Hypothalamus (tissue), 51 donors: Measurements from ENCODE around the gene PTPN1.
"Not testable (repeated sequence)": the region's sequence is repeated elsewhere in the genome, so short reads cannot be mapped to it uniquely, and the experiment has no call there.

Experiments
- DNase-seq, 51 donors: peaks; one replicate each; lab custom pipeline; 2025; lab: John Stamatoyannopoulos, UW

The PTPN1 gene

DNA sequence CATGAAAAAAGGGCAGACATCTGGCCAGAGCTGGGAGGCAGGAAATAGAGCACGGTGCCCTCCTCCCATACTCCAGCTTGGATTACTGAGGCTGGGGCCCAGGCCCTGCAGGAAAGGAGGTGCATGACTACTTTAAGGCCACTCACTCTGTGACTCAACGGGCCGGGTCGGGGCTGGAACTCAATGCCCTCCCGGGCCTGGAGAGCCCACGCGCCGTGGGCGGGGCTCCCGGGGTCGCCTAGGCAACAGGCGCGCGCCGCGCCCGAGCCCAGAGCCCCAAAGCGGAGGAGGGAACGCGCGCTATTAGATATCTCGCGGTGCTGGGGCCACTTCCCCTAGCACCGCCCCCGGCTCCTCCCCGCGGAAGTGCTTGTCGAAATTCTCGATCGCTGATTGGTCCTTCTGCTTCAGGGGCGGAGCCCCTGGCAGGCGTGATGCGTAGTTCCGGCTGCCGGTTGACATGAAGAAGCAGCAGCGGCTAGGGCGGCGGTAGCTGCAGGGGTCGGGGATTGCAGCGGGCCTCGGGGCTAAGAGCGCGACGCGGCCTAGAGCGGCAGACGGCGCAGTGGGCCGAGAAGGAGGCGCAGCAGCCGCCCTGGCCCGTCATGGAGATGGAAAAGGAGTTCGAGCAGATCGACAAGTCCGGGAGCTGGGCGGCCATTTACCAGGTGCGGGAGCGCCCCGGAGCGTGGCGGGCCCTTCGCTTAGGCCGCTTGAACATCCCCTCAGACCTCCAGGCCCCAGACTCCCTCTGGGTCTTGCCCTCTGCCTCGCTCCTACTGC is at the start of gene PTPN1:
Gene PTPN1, plus strand, starts transcription at position 461 of the 783 bp plus-strand sequence. Its CDS starts 145 bp downstream, at position 606.
- DNase-seq, result peak; percentile 61 to 98 (median 95)

DNA sequence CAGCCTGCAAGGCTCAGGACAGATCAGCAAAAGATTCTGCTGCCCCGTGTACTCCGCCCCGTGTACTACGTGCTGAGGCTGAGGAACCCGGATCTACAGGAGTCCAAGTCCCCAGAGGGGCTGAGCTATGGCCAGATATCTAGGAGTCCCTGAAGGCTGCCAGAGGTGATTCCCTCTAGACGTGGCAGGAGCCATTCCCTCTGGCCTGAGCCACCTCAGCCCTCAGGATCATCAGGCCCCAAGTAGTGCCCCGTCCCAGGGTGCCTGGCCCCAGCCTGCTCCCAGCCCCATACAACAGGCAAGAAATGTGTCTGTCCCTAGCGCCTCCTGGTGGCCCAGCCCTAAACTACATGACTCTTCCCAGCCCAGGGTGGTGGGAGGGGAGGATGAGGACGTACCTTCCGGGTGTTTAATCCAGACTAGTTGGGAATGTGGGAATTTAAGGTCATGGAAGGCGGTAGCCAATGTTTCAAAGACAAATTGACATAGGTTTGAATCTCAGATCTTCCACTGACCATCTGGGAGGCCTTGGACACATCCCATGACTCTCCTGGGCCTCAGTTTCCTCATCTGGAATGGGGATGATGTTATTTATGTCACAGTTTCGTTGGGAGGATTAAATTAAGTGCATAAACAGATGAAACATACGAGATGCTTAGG is 49.4 kb upstream of the PTPN1 start:
- peak in 48 of 51 donors; percentile 12 to 78 (median 54) for DNase-seq

DNA sequence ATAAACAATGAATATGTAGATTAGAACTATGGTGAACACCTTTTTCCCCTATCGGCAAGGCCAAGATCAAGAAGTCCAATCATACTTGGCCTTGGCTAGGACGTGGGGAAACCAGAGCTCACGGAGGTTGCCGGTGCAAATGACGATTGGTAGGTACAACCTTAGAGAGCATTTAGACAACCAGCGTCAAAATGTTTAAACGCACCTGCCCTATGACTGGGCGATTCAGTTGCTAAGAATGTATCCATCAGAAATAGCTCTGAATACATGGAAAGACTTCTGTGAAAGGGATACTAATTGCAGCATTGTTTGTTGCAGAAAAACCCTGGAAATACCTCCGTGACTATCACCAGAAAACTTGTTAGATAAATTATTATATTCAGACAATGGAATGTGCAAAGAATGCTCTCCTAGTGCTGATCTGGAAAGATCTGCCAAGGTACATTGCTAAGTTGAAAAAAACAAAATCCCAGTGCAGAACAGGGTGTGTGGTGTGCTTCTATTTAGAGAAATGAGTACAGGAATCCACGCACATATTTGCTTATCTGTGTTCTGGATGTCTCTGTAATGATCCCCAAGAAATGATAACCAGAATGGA is 48.0 kb upstream of the PTPN1 start:
- DNase-seq, result no peak

DNA sequence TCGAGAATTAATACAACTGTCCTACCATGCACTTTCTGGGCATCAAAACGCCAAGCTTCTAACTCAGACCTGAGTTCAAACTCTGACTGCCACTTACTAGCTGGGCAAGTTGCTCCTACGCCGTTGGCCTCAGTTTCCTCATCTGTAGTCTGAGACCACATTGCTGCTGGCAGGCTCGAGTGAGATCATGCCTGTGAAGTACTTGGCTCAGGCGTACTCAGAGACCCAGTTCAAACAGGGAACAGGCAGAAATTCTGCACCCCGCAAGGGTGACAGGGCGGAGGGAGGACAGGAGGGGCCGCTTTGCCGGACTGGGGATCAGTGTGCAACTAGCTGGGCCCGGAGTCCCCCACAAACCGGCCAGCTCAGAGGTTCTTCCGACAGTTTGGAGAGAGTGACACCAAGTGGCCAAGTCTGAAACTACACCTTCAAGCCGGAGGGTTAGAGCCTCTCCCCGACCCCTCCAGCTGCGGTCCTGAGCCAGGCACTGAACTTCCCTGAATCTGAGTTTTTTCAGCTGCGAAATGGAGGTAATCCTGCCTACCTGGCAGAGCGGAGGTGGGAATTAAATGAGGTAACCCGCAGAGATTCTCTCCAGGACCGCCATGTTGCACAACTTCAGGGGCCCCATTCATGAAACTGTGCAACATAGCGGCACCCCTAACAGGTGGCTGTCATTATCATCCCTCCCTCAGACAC is 46.0 kb upstream of the PTPN1 start:
- peak in 40 of 51 donors; percentile 8 to 59 (median 26) for DNase-seq

DNA sequence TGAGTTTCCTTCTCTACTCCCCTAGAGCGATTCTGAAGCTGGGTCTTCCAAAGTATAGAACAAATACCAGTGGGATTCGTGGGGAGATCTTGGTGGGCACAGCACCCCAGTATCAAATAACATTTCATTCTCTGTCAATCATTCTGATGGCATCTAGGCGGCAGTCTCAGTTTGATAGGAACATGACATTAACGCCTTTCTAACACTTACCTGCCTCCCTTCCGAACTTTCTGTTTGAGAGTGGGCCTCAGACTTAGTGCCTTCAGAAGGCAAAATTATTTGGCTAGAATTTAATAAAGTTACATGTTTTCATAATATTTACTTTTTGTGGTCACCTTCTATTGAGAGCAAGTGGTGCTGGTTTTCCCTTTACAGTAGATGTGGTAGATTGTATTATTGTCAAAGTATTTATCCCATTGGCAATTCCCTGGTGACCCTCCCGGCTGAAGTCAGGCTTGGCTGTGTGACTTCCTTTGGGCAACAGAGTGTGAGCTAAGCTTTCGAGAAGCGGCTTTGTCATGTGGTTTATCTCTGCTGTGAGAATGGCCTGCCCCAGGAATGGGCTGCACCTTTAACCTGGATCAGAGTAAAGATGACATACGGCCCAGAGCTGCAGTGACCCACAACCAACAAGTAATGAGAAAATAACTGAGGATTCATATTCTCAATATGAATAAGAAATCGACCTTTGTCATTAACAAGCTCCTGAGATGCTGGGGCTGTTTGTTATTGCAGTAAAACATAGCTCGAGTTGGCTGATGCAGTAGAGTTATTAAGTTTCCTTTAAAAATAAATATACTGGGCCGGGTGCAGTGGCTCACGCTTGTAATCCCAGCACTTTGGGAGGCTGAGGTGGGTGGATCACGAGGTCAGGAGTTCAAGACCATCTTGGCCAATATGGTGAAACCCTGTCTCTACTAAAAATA is 45.2 kb upstream of the PTPN1 start:
- DNase-seq, result no peak

DNA sequence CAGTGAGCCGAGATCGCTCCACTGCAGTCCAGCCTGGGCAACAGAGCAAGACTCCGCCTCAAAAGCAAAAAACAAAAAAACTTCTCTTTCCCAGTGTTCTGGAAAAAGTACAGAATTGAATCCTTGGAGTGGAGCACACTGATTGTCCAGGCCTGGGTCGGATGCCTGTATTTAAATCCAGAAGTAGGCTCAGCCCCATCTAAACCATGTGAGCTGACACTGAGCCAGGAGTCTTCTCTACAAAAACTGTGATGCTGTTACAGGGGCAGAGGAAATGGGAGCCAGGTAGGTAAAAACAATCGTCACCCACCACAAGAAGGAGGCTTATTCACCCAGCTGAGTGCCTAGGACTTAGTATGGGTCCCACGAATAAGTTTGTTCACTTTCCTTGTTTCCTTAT is 43.0 kb upstream of the PTPN1 start:
- DNase-seq, result no peak

DNA sequence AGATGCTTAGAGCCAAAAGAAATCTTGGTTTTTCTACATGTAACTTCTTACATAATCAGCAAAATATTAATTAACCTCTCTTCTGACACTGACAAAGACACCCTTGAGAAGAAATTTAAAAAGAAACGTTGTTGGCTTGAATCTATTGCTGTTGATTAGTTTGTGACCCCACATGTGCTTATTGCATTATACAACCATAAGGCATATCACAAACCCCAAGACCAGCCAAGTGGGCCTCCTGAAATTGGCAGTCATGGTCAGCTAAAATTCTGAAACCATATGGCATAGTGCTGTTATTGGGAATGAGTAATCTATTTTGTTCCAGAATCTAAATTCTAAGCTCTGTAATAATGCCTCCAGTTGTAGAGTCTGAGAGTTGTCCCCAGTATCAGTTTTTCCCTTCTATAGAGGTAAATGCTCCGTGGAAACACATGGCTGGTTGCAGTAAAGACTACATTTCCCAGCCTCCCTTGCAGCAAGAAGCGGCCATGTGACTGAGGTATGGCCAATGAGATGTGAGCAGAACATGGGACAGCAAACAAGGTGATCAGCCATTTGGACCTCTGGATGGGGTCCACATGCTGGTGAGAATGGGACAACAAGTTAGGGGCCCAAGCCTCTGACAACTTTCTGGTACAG is 42.3 kb upstream of the PTPN1 start:
- DNase-seq, result peak in 8 of 51 donors; percentile 1 to 41 (median 11)

DNA sequence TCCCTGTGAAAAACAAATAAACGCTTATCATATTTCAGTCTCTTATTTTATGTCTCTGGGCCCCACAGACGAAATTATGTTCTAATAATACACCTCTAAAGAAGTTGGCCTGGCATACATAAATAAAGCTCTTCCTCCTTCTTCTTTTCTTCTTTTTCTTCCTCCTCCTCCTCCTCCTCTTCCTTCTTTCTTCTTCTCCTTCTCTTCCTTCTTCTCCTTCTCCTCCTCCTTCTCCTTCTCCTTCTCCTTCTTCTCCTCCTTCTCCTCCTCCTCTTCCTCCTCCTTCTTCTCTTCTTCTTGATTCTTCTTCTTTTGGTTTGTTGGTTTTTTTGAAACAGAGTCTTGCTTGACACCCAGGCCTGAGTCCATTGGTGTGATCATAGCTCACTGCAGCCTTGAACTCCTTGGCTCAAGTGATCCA is 41.8 kb upstream of the PTPN1 start:
- no peak for DNase-seq

DNA sequence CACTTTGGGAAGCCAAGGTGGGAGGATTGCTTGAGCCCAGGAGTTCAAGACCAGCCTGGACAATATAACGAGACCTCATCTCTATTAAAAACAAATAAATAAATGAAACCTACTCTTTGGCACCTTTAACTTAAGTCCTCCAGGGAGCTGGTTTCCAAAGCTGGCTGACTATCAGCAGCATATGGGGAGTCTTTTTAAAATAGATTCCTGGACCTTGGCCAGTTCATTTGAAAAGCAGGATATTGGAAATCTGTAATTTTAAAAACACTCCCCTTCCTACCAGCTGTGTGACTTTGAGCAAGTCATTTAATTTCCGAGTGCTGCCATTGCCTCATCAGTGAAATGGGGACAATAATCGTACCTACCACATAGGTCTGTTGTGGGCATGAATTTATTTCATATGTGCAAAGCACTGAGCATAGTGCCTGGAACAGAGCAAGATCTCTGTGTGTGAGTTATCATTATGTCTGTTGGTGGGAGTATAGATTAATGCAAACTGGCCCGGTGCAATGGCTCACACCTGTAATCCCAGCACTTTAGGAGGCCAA is 40.9 kb upstream of the PTPN1 start:
- DNase-seq, result no peak

DNA sequence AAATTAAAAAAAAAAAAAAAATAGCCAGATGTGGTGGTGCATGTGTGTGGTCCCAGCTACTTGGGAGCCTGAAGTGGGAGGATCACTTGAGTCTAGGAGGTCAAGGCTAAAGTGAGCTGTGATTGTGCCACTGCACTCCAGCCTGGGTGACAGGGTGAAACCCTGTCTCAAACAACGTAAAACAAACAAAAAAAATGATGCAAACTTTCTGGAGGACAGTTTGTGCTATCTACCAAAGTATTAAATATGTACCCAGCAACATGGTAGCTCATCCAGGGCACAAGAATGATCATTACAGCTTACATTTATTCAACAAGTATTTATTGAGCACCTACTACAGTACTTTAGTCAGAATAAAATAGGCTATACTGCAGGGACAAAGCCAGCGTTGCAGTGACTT is 40.4 kb upstream of the PTPN1 start:
- DNase-seq, result no peak

DNA sequence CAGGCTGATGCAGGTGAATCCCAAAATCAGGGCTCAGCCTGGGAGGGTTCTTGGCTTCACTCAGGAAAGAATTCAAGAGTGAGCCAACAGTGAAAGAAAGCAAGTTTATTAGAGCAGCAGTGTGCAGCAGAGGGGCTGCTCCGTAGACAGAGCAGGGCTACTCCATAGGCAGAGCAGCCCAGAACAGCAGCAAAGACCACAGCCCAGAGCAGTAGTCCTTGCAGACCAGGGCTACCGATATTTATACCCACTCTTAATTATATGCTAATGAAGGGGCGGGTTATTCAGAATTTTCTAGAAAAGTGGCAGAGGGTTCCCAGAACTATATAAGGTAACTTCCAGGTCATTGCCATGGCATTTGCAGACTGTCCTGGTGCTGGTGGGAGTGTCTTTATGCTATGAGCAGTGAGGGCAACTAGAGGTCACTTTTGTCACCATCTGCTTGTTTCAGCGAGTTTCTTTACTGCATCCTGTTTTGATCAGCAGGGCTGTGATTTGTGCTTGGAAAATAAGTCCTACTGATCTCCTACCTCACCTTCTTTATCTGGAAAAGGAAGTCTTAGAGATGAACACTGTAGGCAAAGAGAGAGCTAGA is 39.8 kb upstream of the PTPN1 start:
- DNase-seq, result no peak

DNA sequence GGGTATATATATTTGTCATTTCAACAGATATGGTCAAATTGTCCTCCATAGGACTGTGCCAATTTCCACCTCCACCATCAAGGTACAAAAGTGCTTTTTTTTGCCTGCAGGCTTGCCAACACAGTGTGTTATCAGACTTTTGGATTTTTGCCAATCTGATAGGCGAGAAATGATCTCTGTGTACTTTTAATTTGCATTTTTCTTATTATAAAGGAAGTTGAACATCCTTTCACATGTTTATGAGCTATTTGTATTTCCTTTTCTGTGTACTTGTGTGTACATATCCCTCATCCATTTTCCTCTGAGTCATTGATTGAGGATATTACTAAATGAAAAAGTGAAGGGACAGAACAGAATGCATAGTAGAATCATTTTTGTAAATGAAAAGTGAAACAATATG is 39.0 kb upstream of the PTPN1 start:
- no peak for DNase-seq

DNA sequence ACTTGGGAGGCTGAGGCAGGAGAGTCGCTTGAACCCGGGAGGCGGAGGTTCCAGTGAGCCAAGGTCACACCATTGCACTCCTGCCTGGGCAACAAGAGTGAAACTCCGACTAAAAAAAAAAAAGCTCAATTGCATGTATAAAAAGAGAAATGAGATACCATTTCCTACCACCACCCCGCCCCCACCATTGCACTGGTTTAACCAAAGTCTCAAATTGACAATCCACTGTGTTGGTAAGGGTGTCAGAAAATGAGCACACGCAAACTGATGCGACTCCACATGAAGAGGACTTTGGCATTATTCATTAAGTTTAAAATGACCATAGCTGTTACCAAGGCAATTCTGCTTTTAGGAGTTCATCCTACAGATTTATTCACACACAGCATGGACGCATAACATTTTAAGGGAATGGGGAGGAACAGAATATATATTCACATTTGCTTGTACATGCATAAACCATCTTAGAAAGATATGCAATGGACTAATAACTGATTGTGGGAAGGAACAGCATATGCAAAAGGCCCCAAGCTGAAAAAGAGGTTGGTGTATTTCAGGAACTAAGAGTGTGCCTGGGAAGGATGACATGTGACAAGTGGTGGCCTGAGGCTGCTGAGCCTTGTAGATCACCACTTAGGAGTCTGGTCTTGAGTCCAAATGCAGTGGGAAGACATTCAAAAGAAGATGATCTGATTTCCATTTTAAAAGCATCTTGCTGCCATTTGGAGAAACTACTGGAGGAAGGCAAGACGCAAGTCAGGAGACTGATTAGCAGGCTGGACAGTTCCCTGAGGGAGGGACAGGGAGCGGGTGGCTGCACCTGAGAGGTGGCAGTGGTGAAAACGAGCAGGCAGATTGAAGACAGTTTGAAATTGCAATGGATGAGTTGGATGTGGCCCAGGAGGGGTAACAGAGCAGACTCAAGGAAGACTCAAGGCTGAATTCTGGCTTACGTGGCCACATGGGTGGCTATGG is 37.2 kb upstream of the PTPN1 start:
- no peak for DNase-seq

DNA sequence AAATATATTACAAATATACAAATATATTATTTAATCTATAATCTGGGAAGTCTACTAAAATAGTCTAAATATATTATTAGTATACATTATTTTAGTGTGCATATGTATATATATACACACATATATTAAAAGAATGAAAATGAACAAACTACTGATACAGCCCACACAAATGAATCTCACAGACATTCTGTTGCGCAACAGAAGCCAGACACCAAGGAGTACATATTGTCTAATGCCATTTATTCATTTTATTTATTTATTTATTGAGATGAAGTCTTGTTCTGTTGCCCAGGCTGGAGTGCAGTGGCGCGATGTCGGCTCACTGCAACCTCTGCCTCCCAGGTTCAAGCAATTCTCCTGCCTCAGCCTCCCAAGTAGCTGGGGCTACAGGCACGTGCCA is 35.8 kb upstream of the PTPN1 start:
- not testable (repeated sequence) for DNase-seq

DNA sequence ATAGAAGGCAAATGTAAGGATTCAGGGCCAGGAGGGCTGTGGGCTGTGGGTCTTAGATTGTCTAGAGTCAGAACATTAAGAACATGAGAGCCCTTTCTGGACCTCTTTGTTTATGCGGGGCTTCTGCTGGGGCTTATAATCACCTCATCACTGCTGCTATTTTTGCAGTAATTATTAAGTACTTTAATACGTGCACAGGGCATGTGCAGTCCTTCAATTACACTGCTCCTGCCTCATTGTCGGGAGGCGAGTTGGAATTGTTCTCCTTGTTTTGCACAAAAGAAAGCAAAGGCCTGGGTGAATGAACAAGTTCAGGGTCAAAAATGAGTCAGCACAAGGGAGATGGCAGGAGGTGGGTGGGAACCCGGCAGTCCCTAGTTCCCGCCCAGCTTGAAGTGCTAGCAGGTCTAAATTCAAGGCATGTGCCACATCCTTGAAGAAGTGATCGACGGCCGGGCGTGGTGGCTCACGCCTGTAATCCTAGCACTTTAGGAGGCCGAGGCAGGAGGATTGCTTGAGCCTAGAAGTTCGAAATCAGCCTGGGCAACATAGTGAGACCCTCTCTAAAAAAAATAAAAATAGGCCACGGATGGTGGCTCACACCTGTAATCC is 34.4 kb upstream of the PTPN1 start:
- no peak for DNase-seq

DNA sequence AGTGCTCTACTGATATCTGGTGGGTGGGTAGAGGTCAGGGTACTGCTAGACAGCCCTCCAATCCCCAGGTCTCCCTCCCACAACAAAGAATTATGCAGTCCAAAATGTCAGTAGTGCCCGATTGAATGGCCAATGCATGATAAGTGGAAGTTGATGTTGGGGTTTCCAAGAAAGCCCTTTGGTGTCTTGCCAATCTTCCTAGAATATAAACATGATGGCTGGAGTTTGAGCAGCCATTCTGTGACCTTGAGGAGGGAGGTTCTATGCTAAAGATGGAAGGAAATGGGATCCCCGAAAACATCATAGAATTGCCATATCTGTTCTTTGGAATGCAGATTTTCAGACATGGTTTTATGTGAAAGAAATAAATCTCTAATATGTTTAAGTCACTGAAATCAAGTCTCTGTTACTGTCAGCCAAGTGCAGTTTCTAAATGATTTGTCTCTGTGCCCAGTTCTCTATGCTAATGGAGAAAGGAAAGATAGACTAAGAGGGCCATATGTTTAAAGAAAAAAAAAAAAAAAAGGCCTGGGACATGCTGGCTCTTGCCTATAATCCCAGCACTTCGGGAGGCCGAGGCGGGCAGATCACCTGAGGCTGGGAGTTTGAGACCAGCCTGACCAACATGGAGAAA is 32.8 kb upstream of the PTPN1 start:
- no peak for DNase-seq
